ENCODE results near the gene STARD6.
"Not testable (repeated sequence)": the region's sequence is repeated elsewhere in the genome, so short reads cannot be mapped to it uniquely, and the experiment has no call there.

STARD6 gene

GRCh38 chr18:54357660-54358494 is at the start of gene STARD6, which contains the start of gene C18orf54:
STARD6 (minus strand) TSS chr18:54357858; CDS start chr18:54354573, 3,285 bp downstream.
C18orf54 (plus strand) TSS chr18:54357906; CDS start chr18:54360573, 2,667 bp downstream.
- DNase-seq = peak; percentile 88

GRCh38 chr18:54405290-54405689 is 47.6 kb upstream of the STARD6 start:
- DNase-seq = no peak

GRCh38 chr18:54396760-54397159 is 39.1 kb upstream of the STARD6 start:
- peak; percentile 51 for DNase-seq

DNA sequence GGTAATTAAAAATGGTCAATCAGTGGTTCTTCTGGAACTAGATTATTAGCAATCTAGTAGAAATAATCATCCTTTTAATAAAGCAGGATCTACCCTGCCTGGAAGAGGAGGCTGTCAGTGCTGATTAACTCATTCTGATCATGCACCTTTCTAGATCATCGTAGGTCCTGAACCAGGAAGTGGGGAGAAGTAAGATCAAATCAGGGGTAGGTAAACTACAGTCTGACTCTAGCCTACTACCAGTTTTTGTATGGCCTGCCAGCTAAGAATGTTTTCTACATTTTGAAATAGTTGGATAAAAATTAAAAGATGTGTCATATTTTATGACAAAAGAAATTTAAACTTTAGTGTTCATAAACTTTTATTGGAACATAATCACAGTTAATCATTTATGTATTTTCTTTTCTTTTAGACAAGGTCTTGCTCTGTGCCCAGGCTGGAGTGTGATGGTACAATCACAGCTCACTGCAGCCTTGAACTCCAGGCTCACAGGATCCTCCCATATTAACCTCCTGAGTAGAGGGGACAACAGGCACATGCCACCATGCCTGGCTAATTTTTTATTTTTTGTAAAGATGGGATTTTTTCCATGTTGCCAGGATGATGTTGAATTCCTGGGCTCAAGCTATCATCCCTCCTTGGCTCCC is 36.1 kb upstream of the STARD6 start:
- DNase-seq = no peak

DNA sequence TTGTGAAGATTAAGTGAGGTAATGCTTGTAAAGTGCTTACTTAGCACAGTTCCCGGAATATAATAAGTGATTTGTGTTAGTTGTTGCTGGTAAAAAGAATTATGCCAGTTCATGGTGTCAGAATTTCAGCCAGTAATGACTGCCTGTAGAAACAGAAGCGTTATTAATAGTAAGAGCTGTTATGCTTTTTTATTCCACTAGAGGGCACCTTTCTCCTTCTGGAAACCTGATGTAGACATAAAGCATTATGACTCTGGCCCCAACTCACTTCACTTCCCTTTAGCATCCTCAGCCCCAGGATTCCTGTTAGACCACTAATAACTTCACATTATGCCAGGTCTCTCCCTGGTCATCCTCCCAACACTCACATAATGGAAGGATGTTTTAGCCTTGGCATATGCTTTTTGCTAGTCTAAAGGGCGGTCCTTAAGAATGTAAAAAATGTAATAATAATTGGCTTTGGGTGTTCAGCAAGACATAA is 34.9 kb upstream of the STARD6 start:
- DNase-seq = peak; percentile 80

DNA sequence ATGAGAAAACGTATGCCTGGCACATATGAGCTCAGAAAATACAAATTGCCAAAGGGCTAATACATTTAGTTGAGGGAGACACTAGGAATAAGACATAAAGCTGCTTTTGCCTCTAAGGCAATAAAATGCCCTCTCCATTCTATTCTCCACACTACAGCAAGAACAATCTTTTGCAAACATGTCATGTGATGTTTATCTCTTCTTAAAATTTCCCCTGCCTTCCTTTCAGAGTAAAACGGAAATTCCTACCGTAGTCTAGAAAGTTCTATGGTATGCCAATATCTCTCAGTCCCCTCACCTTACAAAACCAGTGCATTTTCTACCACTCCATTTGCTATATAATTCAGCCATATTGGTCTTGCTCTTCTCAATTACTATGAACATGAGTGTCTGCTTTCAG is 33.2 kb upstream of the STARD6 start:
- no peak for DNase-seq

GRCh38 chr18:54389143-54389505 is 31.5 kb upstream of the STARD6 start:
- peak; percentile 22 for DNase-seq

- DNase-seq = peak; percentile 87
These were observed 30.8 kb upstream of the STARD6 start for GRCh38 chr18:54388203-54389142.

- no peak for DNase-seq
These were observed 30.0 kb upstream of the STARD6 start for GRCh38 chr18:54387631-54388030.

GRCh38 chr18:54386800-54387495 is 29.3 kb upstream of the STARD6 start:
- DNase-seq = not testable (repeated sequence)

DNA sequence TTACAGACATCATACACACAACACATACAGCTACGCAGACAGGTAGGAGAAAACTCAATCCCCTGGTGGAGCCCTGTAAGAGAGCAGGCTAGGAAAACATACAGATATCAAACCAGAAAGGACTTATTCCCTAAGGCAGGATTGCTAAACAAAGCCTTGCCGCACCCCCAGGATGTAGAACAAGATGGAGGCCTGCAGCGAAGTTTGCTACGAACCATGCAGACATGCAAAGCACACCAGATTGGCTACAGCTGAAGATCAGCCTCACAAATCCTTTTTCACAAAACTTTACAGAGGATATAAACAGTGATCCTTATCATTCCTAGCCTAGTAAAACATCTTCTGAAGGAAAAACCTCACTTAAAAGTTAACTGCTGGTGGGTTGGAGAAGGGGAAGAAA is 28.4 kb upstream of the STARD6 start:
- no peak for DNase-seq

DNA sequence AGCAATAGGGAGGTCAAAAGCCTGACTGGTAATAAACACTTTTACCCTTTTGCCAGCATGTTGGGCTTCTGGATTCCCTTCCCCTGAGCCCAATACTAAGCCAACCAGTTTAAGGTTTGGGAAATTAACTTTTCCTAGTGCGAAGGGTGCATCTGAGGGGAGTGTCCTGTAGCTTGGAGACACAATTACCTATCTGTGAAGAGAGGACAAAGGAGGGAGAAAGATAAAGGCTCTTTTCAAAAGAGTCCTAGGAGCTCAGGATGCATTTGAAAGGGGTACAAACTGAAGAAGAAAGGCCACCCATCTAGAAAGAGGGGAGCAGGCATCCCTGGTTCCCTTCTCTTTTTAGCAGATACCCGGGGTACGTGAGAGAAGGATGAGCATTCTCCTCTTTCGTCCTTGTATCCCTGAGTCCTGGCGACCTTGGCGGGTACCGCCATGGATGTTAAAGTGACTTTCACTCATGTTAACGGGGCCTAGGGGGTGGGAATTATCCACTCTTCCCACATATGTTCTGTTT is 25.1 kb upstream of the STARD6 start:
- DNase-seq = no peak

- no peak for DNase-seq
These were observed 24.4 kb upstream of the STARD6 start for GRCh38 chr18:54382076-54382475.

GRCh38 chr18:54381640-54382039 is 24.0 kb upstream of the STARD6 start:
- no peak for DNase-seq

- DNase-seq = no peak
These were observed 20.4 kb upstream of the STARD6 start for GRCh38 chr18:54378057-54378456.

DNA sequence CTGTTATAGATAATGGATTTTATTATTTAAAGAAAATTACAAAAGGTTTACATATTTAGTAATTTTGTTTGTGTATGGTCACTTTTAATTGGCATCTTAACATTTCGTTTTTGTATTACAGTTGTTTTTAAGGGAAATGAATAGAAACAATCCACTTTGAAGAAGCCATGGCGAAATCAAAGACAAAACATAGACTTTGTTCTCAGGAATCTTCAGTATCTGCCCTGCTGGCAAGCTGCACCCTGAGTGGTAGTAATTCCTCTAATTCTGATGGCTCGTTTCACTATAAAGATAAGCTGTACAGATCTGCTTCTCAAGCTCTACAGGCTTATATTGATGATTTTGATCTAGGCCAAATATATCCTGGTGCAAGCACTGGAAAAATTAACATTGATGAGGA is 2.7 kb upstream of the STARD6 start:
- no peak for DNase-seq

DNA sequence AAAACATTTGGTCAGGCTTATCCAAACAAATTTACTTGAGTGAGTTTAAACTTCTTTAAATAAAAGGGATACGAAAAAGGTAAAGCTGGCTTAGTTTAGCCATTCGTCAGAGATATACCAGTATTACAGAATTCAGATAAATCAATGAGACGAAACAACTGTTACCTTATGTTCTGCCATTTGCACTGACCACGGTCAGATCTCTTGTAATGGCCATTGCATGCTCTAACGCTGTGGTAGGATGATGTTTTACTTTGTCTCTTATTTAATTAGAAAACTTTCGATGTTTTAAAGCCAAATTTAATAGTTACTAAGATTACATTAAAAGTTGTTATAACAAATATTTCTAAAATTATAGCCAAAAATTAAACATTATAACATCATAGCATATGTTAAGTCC is 1.6 kb upstream of the STARD6 start:
- no peak for DNase-seq

DNA sequence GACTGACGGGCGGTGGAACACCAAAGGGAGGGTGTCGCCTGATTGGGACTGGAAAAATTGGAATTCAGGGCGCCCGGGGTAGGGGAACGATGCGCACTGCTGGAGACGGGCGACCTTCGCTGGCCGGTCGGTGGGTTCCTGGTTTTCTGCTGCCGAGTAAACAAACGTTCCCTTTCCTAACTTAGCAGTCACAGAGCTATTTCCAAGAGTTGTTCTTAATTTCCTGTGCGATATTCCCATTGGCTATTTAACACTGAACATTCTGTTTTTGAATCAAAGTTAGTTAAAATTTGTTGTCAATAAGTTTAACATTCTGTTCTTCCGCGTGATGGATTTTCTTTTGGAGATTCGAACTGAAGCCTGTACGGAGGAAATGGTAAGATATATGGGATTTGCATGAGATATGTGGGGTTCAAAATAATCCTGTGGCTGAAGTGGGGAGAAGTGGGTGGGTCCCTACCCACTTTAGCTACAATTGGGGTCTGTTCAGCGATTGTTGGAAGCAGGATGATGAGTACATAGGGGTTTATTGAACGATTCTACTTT is 910 bp upstream of the STARD6 start:
- peak; percentile 26 for DNase-seq

GRCh38 chr18:54357082-54357659 is 487 bp downstream of the STARD6 start:
- no peak for DNase-seq

GRCh38 chr18:54351186-54351585 is 6.5 kb downstream of the STARD6 start:
- DNase-seq = no peak

GRCh38 chr18:54338230-54338629 is 19.4 kb downstream of the STARD6 start:
- peak; percentile 82 for DNase-seq

Data from MV-4-11 (cell line).